OCI-LY3 (cell line): ENCODE measurements around the gene BMPR1B.
A peak's percentile ranks its signal among the peaks of the same experiment; 100 is the strongest.

Experiments
- H2AFZ ChIP-seq: fragments of 200-600, 300-600 bp; shearing (Covaris generic); 2 replicates; pipeline ENCODE4 v1.6.0; 2014; ENCODE audit warnings: antibody characterized with exemption, low read depth, low read length
- H3K27ac ChIP-seq: fragments of 200-600, 300-600 bp; sonication (generic); 2 replicates; pipeline ENCODE4 v1.5.1; 2014; ENCODE audit warnings: mild to moderate bottlenecking, low read length, moderate library complexity, mixed read lengths
- H3K27me3 ChIP-seq: fragments of 200-600, 300-600 bp; sonication (generic); 2 replicates; pipeline ENCODE4 v1.6.1; 2014; ENCODE audit warnings: low read depth, low read length, mixed read lengths
- H3K36me3 ChIP-seq: fragments of 200-600, 300-600 bp; sonication (generic); replicated peaks from 2 replicates; pipeline ENCODE3; 2014; ENCODE audit warnings: low read depth, low read length, mixed read lengths
- H3K4me1 ChIP-seq: fragments of 300-600, 200-600 bp; sonication (generic); 2 replicates; pipeline ENCODE4 v1.6.1; 2014; ENCODE audit warnings: low read length, mixed read lengths
- H3K4me2 ChIP-seq: fragments of 200-600, 300-600 bp; sonication (generic); 2 replicates; pipeline ENCODE4 v1.6.1; 2014; ENCODE audit warnings: low read length, mixed read lengths
- H3K4me3 ChIP-seq: fragments of 300-600, 200-600 bp; sonication (generic); 2 replicates; pipeline ENCODE4 v1.5.1; 2014; ENCODE audit warnings: antibody characterized with exemption, mild to moderate bottlenecking, low read length, moderate library complexity
- H3K79me2 ChIP-seq: fragments of 300-600, 200-600 bp; shearing (Covaris generic); 2 replicates; pipeline ENCODE4 v1.6.1; 2014; ENCODE audit warnings: mild to moderate bottlenecking, low read length, mixed read lengths
- H3K9ac ChIP-seq: fragments of 300-600, 200-600 bp; shearing (Covaris generic); 2 replicates; pipeline ENCODE4 v1.6.0; 2014; ENCODE audit warnings: mild to moderate bottlenecking, low read length, moderate library complexity
- H3K9me3 ChIP-seq: fragments of 200-600, 300-600 bp; shearing (Covaris generic); 2 replicates; pipeline ENCODE4 v1.6.1; 2014; ENCODE audit warnings: low read length, mixed read lengths; ENCODE audit not compliant: insufficient read depth
- H4K20me1 ChIP-seq: fragments of 200-600, 300-600 bp; sonication (generic); 2 replicates; pipeline ENCODE4 v1.6.1; 2016; ENCODE audit warnings: low read length, mixed read lengths; ENCODE audit not compliant: insufficient read depth
- EZH2phosphoT487 ChIP-seq: fragments of 200-600 bp; shearing (Covaris generic); IDR thresholded peaks from 2 replicates; pipeline ENCODE4 v1.6.1; 2018; ENCODE audit warnings: antibody characterized with exemption, mixed run types, low read depth
- TF ChIP-seq, protein P1 (sequence below): fragments of 200-600, 300-600 bp; sonication (generic); IDR thresholded peaks from 2 replicates; pipeline ENCODE4 v1.5.1; 2014; ENCODE audit warnings: antibody characterized with exemption, low read length, low read depth

The BMPR1B gene

DNA sequence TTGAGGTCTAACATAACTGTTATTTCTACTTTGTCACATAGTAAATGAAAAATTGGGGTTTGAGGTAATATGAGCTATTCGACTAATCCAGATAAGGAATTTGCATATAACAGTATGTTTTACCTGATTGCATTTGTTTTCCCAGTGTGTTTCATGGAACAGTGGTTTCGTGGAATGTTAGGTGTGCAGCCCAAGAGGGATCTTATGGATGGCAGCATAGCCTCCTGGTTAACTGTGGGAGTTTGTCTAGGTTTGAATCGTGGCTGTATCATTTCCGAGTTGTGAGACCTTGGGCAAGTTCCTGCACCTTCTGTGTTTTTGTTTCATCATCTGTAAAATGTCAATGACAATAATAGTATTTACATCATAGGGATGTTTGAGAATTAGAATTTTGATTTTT is 7.9 kb downstream of the BMPR1B start:
- Histone ChIP-seq H3K36me3 (no peaks in the 10 kb centered on the region), H3K4me1 (peaks cover 36% of the 10 kb centered on the region), H3K27me3 (peaks cover 23% of the 10 kb centered on the region), H3K79me2 (no peaks in the 10 kb centered on the region), H2AFZ (no peak overlapping the region), H3K4me2 (peak overlapping the region; percentile 61), H4K20me1 (0 out of 2 replicates have a peak, but pooled peaks cover 4% of the 10 kb centered on the region), H3K4me3 (peak overlapping the region; percentile 39), H3K9me3 (no peaks in the 10 kb centered on the region), H3K27ac (no peak overlapping the region), H3K9ac (no peak overlapping the region)
- TF ChIP-seq EZH2phosphoT487 = no peak
- TF ChIP-seq, protein P1, sequence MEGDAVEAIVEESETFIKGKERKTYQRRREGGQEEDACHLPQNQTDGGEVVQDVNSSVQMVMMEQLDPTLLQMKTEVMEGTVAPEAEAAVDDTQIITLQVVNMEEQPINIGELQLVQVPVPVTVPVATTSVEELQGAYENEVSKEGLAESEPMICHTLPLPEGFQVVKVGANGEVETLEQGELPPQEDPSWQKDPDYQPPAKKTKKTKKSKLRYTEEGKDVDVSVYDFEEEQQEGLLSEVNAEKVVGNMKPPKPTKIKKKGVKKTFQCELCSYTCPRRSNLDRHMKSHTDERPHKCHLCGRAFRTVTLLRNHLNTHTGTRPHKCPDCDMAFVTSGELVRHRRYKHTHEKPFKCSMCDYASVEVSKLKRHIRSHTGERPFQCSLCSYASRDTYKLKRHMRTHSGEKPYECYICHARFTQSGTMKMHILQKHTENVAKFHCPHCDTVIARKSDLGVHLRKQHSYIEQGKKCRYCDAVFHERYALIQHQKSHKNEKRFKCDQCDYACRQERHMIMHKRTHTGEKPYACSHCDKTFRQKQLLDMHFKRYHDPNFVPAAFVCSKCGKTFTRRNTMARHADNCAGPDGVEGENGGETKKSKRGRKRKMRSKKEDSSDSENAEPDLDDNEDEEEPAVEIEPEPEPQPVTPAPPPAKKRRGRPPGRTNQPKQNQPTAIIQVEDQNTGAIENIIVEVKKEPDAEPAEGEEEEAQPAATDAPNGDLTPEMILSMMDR = no peak

DNA sequence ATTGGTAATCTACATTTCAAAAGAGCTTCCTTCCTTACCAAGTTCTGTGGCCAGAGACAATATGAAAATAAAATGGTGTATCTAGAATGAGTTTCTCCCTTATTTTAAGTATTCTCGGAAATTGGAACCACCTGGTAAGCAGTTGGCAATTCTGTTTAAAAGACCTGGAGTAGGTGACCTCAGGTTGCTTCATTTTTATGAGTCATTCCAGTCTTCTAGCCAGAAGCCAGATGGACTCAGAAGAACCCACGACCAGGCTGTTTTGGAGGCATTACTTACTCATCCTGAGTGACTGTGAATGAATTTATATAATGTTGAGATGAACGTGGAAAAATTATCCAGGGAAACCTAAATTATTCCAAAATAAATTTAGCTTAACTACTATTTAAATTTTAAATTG is 9.1 kb downstream of the BMPR1B start:
- Histone ChIP-seq H3K79me2 (no peaks in the 10 kb centered on the region), H3K9ac (no peak overlapping the region), H3K4me2 (no peak overlapping the region), H3K4me3 (no peak overlapping the region), H2AFZ (no peak overlapping the region), H3K4me1 (peaks cover 33% of the 10 kb centered on the region), H3K27me3 (peaks cover 23% of the 10 kb centered on the region), H3K9me3 (no peaks in the 10 kb centered on the region), H3K36me3 (no peaks in the 10 kb centered on the region), H3K27ac (no peak overlapping the region), H4K20me1 (0 out of 2 replicates have a peak, but pooled peaks cover 4% of the 10 kb centered on the region)
- TF ChIP-seq EZH2phosphoT487 = no peak
- TF ChIP-seq, protein P1 = no peak

DNA sequence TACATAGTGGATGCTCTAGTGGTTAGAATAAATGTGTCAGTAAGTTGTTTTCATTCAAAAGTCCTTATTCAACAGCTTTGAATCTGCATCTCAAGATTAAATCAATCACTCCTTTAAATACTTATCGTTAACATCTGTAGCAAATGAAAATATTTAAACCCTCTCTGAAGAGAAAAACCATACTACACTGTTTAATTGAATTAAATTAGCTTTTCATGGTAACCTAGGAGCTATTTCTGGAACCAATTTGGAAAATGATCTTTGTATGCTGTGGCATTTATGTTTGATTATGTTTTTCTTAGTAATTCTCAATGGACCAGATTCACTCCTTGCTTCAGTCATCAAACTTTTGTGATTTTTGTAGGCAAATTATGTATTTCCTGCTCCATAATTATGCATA is 9.7 kb downstream of the BMPR1B start:
- no peak overlapping the region for H3K4me3 ChIP-seq
- H2AFZ ChIP-seq = no peak overlapping the region
- H3K27me3 ChIP-seq = peaks cover 22% of the 10 kb centered on the region
- H4K20me1 ChIP-seq = 0 out of 2 replicates have a peak, but pooled peaks cover 4% of the 10 kb centered on the region
- no peaks in the 10 kb centered on the region for H3K36me3 ChIP-seq
- H3K4me1 ChIP-seq = peaks cover 27% of the 10 kb centered on the region
- no peaks in the 10 kb centered on the region for H3K79me2 ChIP-seq
- H3K4me2 ChIP-seq = no peak overlapping the region
- no peak overlapping the region for H3K27ac ChIP-seq
- TF ChIP-seq EZH2phosphoT487 = no peak
- TF ChIP-seq, protein P1 = no peak
- H3K9ac ChIP-seq = no peak overlapping the region
- no peaks in the 10 kb centered on the region for H3K9me3 ChIP-seq

DNA sequence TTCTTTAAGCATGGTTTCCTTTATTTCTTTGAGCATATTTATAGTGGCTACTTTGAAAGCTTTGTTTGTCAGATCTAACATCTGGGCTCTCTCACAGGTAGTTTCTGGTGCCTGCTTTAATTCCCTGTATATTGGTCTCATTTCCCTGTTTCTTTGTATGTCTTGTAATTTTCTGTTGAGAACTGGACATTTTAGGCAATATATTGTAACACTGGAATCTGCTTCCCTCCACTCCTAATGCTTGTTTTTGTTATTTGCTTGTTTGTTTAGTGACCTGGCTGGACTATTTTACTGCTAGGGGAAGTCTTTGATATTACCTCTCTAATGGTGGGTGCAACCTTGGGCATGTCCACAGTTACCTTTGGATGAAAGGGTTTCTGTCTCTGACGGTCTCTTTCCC is 25.0 kb downstream of the BMPR1B start:
- no peaks in the 10 kb centered on the region for H3K4me1 ChIP-seq
- no peak overlapping the region for H2AFZ ChIP-seq
- H3K79me2 ChIP-seq = no peaks in the 10 kb centered on the region
- TF ChIP-seq EZH2phosphoT487 = no peak
- TF ChIP-seq, protein P1 = no peak
- no peaks in the 10 kb centered on the region for H4K20me1 ChIP-seq
- no peak overlapping the region for H3K4me2 ChIP-seq
- no peaks in the 10 kb centered on the region for H3K9me3 ChIP-seq
- H3K36me3 ChIP-seq = no peaks in the 10 kb centered on the region
- H3K27ac ChIP-seq = no peak overlapping the region
- H3K27me3 ChIP-seq = no peaks in the 10 kb centered on the region
- no peak overlapping the region for H3K9ac ChIP-seq
- no peak overlapping the region for H3K4me3 ChIP-seq
